ENCODE results near the gene TMTC3. TPM values are rescaled to one million over a fixed set of nuclear protein-coding genes. Genes with fewer than 3 reads are reported as not detected.

The TMTC3 gene
- polyA plus RNA-seq, 2 of the 4 experiments (the other 2 are of a cell fraction), result 12.0 to 34.9 TPM

- CTCF ChIA-PET, result interaction anchor here (1.3 kb wide), 2 partner anchors 13 to 16 kb away, joined by 3 read pairs; no protein-coding TSS in a partner anchor
- no peak overlapping the region for H3K4me3 ChIP-seq
- DNase-seq (ENCODE audit: low read depth in 1 of 2, low spot score in 1 of 2) (no peak), ATAC-seq (no peak), FAIRE-seq (no peak)
- peaks cover 14% of the 10 kb centered on the region; the same call in 2 of the 3 replicates for H3K9me3 ChIP-seq
- no peaks in the 10 kb centered on the region for H3K4me1 ChIP-seq
- H3K27ac ChIP-seq, result no peak overlapping the region
- POLR2A ChIA-PET, result no interaction called here
- TF ChIP-seq HMGXB4 (CRISPR knock-in tag; IDR thresholded peaks at IDR 0.05; ENCODE audit: borderline replicate concordance), result no peak
- no peak for TF ChIP-seq ZFP36 (IDR thresholded peaks at IDR 0.05; ENCODE audit: borderline replicate concordance, partially characterized antibody)
- TF ChIP-seq BHLHE40 (IDR thresholded peaks at IDR 0.05; ENCODE audit: low read depth, low read length), result no peak
- no peak for TF ChIP-seq PBX3 (IDR thresholded peaks at IDR 0.05)
- TF ChIP-seq RAD21 (conservative IDR thresholded peaks at IDR 0.05 in 1 of 2, IDR thresholded peaks at IDR 0.05 in 1 of 2), result no peak
- no peak for TF ChIP-seq MYC (IDR thresholded peaks at IDR 0.05; ENCODE audit: borderline replicate concordance, low read length)
- no peak for TF ChIP-seq FOSB (CRISPR knock-in tag; IDR thresholded peaks at IDR 0.05)
- TF ChIP-seq POLR2AphosphoS2 (conservative IDR thresholded peaks at IDR 0.05; ENCODE audit: low read length), result no peak
- TF ChIP-seq ELK1 (IDR thresholded peaks at IDR 0.05; ENCODE audit: low read depth, low read length), result no peak
- TF ChIP-seq MAFK (IDR thresholded peaks at IDR 0.05; ENCODE audit: partially characterized antibody), result no peak
- TF ChIP-seq RNF2 (IDR thresholded peaks at IDR 0.05; ENCODE audit: borderline replicate concordance, low read depth), result no peak
- no peak for TF ChIP-seq KDM5A (IDR thresholded peaks at IDR 0.05)
- no peak for TF ChIP-seq SMC3 (IDR thresholded peaks at IDR 0.05)
- TF ChIP-seq BCL3 (IDR thresholded peaks at IDR 0.05), result no peak
- TF ChIP-seq, protein P1, sequence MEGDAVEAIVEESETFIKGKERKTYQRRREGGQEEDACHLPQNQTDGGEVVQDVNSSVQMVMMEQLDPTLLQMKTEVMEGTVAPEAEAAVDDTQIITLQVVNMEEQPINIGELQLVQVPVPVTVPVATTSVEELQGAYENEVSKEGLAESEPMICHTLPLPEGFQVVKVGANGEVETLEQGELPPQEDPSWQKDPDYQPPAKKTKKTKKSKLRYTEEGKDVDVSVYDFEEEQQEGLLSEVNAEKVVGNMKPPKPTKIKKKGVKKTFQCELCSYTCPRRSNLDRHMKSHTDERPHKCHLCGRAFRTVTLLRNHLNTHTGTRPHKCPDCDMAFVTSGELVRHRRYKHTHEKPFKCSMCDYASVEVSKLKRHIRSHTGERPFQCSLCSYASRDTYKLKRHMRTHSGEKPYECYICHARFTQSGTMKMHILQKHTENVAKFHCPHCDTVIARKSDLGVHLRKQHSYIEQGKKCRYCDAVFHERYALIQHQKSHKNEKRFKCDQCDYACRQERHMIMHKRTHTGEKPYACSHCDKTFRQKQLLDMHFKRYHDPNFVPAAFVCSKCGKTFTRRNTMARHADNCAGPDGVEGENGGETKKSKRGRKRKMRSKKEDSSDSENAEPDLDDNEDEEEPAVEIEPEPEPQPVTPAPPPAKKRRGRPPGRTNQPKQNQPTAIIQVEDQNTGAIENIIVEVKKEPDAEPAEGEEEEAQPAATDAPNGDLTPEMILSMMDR (IDR thresholded peaks at IDR 0.05), result no peak
- no peak overlapping the region for H3K4me2 ChIP-seq
Measured at GRCh38 chr12:88218293-88218692, 76.2 kb downstream of the TMTC3 start.

- Histone ChIP-seq H3K4me2 (no peak overlapping the region), H3K4me3 (no peak overlapping the region), H3K9me3 (peaks cover 14% of the 10 kb centered on the region; the same call in 2 of the 3 replicates), H3K27ac (no peak overlapping the region), H3K4me1 (no peaks in the 10 kb centered on the region)
- FAIRE-seq (no peak), ATAC-seq (no peak), DNase-seq (ENCODE audit: low read depth in 1 of 2, low spot score in 1 of 2) (no peak)
- ChIA-PET POLR2A (no interaction called here), CTCF (no interaction called here)
- TF ChIP-seq TP53 (CRISPR knock-in tag; IDR thresholded peaks at IDR 0.05), result no peak
- no peak for TF ChIP-seq FOSL2 (IDR thresholded peaks at IDR 0.05)
- no peak for TF ChIP-seq FOSL2 (CRISPR knock-in tag; IDR thresholded peaks at IDR 0.05)
- no peak for TF ChIP-seq PHF8 (IDR thresholded peaks at IDR 0.05; ENCODE audit: borderline replicate concordance, low read depth)
- TF ChIP-seq NFE2L2 (conservative IDR thresholded peaks at IDR 0.05; ENCODE audit: low read length), result no peak
- no peak for TF ChIP-seq CHD4 (IDR thresholded peaks at IDR 0.05; ENCODE audit: borderline replicate concordance)
- no peak for TF ChIP-seq MAFK (IDR thresholded peaks at IDR 0.05; ENCODE audit: partially characterized antibody)
- TF ChIP-seq ZC3H11A (IDR thresholded peaks at IDR 0.05), result no peak
- no peak for TF ChIP-seq RCOR1 (IDR thresholded peaks at IDR 0.05; ENCODE audit: low read depth, low read length)
- no peak for TF ChIP-seq SMC3 (IDR thresholded peaks at IDR 0.05)
- TF ChIP-seq JUNB (IDR thresholded peaks at IDR 0.05), result no peak
- no peak for TF ChIP-seq HMGXB4 (CRISPR knock-in tag; IDR thresholded peaks at IDR 0.05; ENCODE audit: borderline replicate concordance)
- no peak for TF ChIP-seq FOXS1 (CRISPR knock-in tag; IDR thresholded peaks at IDR 0.05)
- no peak for TF ChIP-seq MYC (IDR thresholded peaks at IDR 0.05; ENCODE audit: borderline replicate concordance, low read length)
- TF ChIP-seq HEYL (CRISPR knock-in tag; IDR thresholded peaks at IDR 0.05), result no peak
- TF ChIP-seq PBX3 (IDR thresholded peaks at IDR 0.05), result no peak
- TF ChIP-seq POLR2A (IDR thresholded peaks at IDR 0.05; ENCODE audit: low read length), result no peak
- no peak for TF ChIP-seq BHLHE40 (IDR thresholded peaks at IDR 0.05; ENCODE audit: low read depth, low read length)
Measured at GRCh38 chr12:88219861-88220260, 77.8 kb downstream of the TMTC3 start.

All from A549 (cell line).